ENCODE measurements around the gene NIT1.

NIT1 gene

DNA sequence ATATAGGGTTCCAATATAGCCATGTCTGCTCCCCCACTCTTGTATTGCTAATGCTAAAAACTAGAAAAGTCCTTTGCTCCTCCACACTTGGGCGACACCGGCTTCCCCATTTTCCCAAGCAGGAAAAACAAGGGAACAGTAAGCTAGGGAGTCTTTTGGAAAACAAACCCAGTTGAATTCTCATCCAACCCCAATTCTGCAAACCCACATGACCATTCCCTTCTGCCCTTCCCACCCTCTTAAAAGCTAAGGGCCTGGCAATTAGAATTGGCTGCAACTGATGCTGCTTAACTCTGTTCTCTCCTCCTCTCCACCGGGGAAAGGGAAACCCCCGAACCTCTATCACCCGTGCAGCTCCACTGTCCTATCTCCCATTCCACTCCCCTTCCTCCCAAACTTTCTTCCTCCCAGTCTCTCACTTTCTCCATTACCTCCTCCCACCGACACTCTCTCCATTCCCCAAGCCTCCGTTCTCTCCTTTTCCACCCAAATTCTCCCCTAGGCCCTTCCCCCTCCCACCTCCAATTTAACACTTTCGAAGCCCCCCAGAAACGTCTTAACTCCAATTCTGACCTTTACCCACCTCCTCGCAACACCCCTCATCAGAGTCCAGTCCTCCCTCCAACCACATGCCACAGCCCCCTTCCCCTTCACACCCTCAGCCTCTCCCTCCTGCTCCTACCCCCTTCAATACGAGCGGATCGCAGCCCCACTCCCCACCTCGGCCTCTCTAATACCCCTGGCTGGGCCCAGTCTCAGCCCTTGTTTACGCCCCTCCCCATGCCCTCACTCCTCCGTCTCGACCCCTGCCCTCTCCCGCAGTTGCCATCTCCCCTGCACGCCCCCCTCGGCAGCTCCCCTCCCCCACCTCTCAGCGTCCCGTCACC, 13.9 kb downstream of the NIT1 start:
- Histone ChIP-seq H3K4me2 (ENCODE audit: low read depth, low read length, poor library complexity, severe bottlenecking) (peak overlapping the region; percentile 95), H2AFZ (ENCODE audit: low read length) (peak overlapping the region; percentile 91), H3K4me1 (ENCODE audit: insufficient read depth, low read length, poor library complexity, severe bottlenecking) (peaks cover 60% of the 10 kb centered on the region), H4K20me1 (ENCODE audit: insufficient read depth, low read length, poor library complexity, severe bottlenecking) (peaks cover 10% of the 10 kb centered on the region), H3K4me3 (ENCODE audit: low read length, poor library complexity, severe bottlenecking) (peak overlapping the region; percentile 95), H3F3A (ENCODE audit: low read depth) (0 out of 2 replicates have a peak, but pooled peaks cover 3% of the 10 kb centered on the region), H3K79me2 (ENCODE audit: insufficient read depth, low read length) (peaks cover 76% of the 10 kb centered on the region), H3K9ac (ENCODE audit: low read depth, low read length, poor library complexity, severe bottlenecking) (peak overlapping the region; percentile 88), H3K36me3 (ENCODE audit: insufficient read depth, low read length) (peaks cover 17% of the 10 kb centered on the region; the same call in 1 of the 2 replicates), H3K9me2 (replicated peaks; ENCODE audit: low read depth, low read length) (no peaks in the 10 kb centered on the region), H3K27me3 (ENCODE audit: insufficient read depth, low read length, poor library complexity, severe bottlenecking) (no peaks in the 10 kb centered on the region), H3K9me3 (ENCODE audit: insufficient read depth, low read depth, low read length) (no peaks in the 10 kb centered on the region)
- TF ChIP-seq, protein P1, sequence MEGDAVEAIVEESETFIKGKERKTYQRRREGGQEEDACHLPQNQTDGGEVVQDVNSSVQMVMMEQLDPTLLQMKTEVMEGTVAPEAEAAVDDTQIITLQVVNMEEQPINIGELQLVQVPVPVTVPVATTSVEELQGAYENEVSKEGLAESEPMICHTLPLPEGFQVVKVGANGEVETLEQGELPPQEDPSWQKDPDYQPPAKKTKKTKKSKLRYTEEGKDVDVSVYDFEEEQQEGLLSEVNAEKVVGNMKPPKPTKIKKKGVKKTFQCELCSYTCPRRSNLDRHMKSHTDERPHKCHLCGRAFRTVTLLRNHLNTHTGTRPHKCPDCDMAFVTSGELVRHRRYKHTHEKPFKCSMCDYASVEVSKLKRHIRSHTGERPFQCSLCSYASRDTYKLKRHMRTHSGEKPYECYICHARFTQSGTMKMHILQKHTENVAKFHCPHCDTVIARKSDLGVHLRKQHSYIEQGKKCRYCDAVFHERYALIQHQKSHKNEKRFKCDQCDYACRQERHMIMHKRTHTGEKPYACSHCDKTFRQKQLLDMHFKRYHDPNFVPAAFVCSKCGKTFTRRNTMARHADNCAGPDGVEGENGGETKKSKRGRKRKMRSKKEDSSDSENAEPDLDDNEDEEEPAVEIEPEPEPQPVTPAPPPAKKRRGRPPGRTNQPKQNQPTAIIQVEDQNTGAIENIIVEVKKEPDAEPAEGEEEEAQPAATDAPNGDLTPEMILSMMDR (conservative IDR thresholded peaks at IDR 0.05; ENCODE audit: low read length), result no peak
- no peak for TF ChIP-seq EZH2phosphoT487 (IDR thresholded peaks at IDR 0.05; ENCODE audit: borderline replicate concordance)

DNA sequence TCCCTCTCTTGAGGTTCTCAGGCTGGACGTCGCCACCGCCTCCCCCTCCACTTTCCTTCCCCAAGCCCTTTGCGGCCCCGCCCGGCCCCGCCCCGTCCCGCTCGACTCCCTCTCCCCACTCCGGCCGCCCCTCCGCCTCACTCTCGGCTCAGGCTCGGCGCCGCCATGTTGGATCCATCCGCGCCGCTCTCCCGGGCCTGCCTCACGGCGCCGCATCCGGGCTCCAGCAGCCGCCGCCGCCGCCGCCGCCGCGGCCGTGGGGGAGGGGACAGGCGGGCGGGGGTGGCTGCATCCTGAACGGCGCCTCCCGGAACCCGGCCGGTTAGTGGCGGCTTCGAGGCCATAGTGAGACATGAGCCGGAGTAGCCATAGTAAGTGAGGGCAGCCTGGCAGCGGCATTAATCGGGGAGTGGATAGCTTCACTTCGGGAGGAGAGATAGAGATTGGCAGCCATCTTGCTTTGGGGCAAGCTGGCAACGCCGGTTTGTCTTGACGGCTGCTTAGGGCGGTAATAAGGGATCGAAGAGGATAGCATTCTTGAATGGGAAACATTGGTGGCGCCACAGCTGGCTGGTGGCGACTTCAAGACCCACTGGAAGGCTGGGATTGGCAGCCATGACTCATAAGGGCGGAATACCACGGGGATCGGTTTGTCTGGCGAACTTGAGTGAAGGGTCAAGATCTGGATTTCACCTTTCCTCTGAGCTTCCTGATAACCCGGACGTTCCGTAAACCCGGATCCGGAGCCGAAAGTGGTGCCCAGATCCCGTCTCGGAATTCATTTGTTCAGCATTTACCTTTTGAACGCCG, 14.7 kb downstream of the NIT1 start, which contains the start of gene DEDD:
Gene DEDD (minus strand): TSS at position 258 of the 810 bp plus-strand sequence. CDS start 8,205 bp downstream, outside the sequence.
- Histone ChIP-seq H3K36me3 (ENCODE audit: insufficient read depth, low read length) (peaks cover 14% of the 10 kb centered on the region; the same call in 1 of the 2 replicates), H3K4me3 (ENCODE audit: low read length, poor library complexity, severe bottlenecking) (peak within 1 kb of the TSS; percentile 95), H3K9me2 (replicated peaks; ENCODE audit: low read depth, low read length) (no peaks in the 10 kb centered on the region), H3K4me1 (ENCODE audit: insufficient read depth, low read length, poor library complexity, severe bottlenecking) (peaks cover 51% of the 10 kb centered on the region), H3K9me3 (ENCODE audit: insufficient read depth, low read depth, low read length) (no peaks in the 10 kb centered on the region), H3K27me3 (ENCODE audit: insufficient read depth, low read length, poor library complexity, severe bottlenecking) (no peaks in the 10 kb centered on the region), H2AFZ (ENCODE audit: low read length) (peak within 1 kb of the TSS; percentile 91), H3K79me2 (ENCODE audit: insufficient read depth, low read length) (peaks cover 68% of the 10 kb centered on the region), H3K4me2 (ENCODE audit: low read depth, low read length, poor library complexity, severe bottlenecking) (peak within 1 kb of the TSS; percentile 95), H3K9ac (ENCODE audit: low read depth, low read length, poor library complexity, severe bottlenecking) (peak within 1 kb of the TSS; percentile 88), H3F3A (ENCODE audit: low read depth) (0 out of 2 replicates have a peak, but pooled peaks cover 3% of the 10 kb centered on the region), H4K20me1 (ENCODE audit: insufficient read depth, low read length, poor library complexity, severe bottlenecking) (peaks cover 10% of the 10 kb centered on the region)
- TF ChIP-seq, protein P1 (conservative IDR thresholded peaks at IDR 0.05; ENCODE audit: low read length), result peak; percentile 34
- no peak for TF ChIP-seq EZH2phosphoT487 (IDR thresholded peaks at IDR 0.05; ENCODE audit: borderline replicate concordance)

DNA sequence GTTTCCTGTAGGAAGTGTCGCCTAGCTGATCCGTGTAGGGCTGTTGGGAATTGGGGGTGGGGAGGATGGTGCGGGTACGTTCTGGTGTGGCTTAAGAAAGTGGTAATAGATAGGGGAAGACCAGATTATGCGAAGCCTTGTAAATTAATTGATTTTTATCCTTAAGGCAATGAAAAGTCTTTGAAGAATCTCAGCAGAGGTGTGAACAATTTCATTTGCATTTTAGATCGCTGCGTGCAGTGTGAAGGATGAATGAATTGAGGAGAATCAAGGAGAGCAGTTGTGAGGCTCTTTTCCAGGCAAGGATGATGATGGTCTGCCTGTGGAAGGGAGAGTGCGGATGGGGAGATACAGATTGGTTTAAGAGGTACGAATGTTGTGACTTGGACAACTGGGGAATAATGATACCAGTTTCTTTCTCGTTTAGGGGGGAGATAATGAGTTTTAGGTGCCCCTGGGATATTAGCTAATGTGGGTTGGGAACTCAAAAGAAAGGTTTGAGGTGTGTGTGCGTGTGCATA, 15.4 kb downstream of the NIT1 start:
- H4K20me1 ChIP-seq (ENCODE audit: insufficient read depth, low read length, poor library complexity, severe bottlenecking), result peaks cover 10% of the 10 kb centered on the region
- H2AFZ ChIP-seq (ENCODE audit: low read length), result peak overlapping the region; percentile 91
- H3K9me2 ChIP-seq (replicated peaks; ENCODE audit: low read depth, low read length), result no peaks in the 10 kb centered on the region
- H3K4me3 ChIP-seq (ENCODE audit: low read length, poor library complexity, severe bottlenecking), result peak overlapping the region; percentile 95
- TF ChIP-seq, protein P1 (conservative IDR thresholded peaks at IDR 0.05; ENCODE audit: low read length), result no peak
- no peak for TF ChIP-seq EZH2phosphoT487 (IDR thresholded peaks at IDR 0.05; ENCODE audit: borderline replicate concordance)
- peaks cover 8% of the 10 kb centered on the region; the same call in 1 of the 2 replicates for H3K36me3 ChIP-seq (ENCODE audit: insufficient read depth, low read length)
- H3K9me3 ChIP-seq (ENCODE audit: insufficient read depth, low read depth, low read length), result no peaks in the 10 kb centered on the region
- H3K4me1 ChIP-seq (ENCODE audit: insufficient read depth, low read length, poor library complexity, severe bottlenecking), result peaks cover 45% of the 10 kb centered on the region
- H3F3A ChIP-seq (ENCODE audit: low read depth), result 0 out of 2 replicates have a peak, but pooled peaks cover 3% of the 10 kb centered on the region
- H3K9ac ChIP-seq (ENCODE audit: low read depth, low read length, poor library complexity, severe bottlenecking), result peak overlapping the region; percentile 88
- no peaks in the 10 kb centered on the region for H3K27me3 ChIP-seq (ENCODE audit: insufficient read depth, low read length, poor library complexity, severe bottlenecking)
- H3K79me2 ChIP-seq (ENCODE audit: insufficient read depth, low read length), result peaks cover 61% of the 10 kb centered on the region
- H3K4me2 ChIP-seq (ENCODE audit: low read depth, low read length, poor library complexity, severe bottlenecking), result peak overlapping the region; percentile 95
